Fibroblast of skin of back (primary cell): ENCODE measurements around the gene KCNQ1.

Experiments used
- DNase-seq: peaks from one replicate; pipeline ENCODE4 v3.0.0-alpha.2; 2013

Gene KCNQ1

DNA sequence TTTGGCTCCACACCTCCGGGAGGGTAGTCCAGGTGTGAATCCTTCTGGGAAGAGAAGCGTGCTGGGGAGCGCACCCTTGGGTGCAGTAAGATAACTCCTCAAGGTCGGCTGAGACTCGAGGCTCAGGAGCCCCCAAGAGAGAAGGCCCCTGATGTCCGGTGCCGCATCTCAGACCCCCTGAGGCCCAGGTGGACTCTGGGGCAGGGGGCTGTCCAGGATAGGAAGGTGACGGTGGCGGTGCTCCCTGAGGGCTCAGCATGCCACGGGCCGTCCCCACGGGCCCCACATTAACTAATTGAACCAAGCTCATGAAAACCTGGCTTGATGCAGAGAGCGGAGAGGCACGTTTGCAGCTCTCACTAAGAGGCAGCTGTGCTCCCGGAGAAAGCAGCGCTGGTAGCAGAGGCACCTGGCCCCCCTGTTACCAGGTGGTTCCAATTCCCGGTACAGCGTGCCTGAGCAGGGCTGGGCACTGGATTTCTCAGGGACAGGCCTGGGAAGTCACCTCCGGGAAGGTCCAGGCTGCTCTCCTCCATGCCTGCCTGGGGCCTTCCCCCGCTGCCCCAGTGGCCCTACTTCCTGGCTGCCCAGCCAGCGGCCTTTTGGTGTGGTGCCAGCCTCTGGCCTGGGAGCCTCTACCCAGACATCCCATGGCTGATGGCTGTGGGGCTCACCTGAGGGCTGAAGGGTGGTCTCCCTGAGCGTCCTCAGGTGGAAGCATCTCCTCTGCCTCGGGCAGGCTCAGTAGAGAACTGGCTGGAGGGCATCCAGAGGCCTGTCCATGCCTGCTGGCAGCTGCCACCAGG is 1.1 kb downstream of the KCNQ1 start:
- no peak for DNase-seq

GRCh38 chr11:2446590-2447252 is 1.9 kb downstream of the KCNQ1 start:
- no peak for DNase-seq

GRCh38 chr11:2447253-2447950 is 2.6 kb downstream of the KCNQ1 start:
- DNase-seq = no peak

DNA sequence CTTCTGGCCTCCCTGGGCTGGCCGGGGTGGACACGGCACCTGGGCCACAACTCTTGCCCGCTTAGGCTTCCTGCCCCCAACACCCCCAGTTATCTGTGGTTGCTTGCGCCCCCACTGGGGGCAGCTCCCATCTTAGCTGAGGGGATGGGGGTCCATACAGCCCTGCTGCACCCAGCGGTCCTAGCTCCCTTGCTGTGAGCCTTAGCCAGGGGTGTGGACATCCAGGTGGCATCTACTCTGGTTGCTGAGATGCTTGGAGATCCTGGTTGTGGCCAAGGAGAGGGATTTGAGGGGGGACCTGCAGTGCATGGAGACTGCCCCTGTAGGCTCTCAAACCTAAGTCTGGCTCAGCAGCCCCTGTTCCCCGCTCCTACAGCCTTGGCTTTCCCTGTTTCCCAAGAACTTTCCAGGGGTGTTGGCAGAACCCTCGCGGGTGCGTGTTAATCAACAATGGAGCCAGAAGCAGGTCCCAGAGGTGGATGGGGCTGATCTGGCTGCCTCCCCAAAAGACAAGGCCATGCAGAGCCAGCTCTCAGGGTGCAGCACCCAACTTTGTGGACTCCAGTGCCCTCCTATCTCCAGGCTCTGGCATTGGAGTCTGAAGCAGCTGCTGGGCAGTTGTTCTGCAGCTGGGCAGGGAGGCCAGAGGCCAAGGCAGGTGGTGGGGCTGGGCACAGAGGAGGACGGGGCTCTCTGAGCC is 3.3 kb downstream of the KCNQ1 start:
- DNase-seq = no peak

DNA sequence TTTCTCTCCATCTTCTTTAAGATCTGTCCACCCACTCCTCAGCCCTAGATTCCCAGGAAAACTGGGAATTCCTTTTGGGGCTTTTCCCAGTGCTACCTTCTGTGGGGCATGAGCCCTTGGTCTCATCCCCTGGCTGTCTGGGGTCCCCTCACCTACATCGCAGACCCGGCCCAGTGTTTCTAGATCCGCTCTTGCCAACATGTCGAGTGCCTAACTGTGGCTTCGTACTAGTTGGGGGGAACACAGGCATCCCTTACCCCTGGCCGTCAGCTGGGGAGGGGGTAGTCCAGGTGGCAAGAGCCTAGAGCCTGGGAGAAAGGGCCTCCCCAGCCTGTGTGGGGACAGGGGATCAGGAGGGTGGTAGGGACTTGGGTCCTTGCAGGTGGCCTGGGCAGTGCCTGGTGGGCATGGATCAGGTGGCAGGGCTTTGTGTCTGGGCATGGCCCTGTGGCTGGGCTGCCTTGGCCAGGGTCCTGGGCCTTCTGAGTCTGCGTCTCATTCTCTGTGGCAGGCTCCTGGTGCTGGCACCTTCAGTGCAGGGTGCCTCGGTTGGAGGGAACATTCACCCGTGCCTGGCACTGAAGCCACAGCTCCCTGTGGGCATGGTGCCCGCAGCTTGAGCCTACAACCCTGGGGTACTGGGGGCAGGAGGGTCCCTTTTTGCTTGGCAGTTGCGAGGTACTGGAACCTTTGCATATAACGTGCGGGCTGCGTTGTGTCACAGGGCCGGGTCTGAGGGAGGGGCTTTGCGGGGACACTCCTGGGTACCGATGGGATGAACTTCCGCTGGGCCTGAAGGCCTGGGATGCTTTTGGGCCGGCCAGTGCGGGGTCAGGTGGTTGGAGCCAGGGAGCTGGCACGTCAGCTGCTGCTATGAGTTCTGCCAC is 4.1 kb downstream of the KCNQ1 start:
- DNase-seq = no peak

DNA sequence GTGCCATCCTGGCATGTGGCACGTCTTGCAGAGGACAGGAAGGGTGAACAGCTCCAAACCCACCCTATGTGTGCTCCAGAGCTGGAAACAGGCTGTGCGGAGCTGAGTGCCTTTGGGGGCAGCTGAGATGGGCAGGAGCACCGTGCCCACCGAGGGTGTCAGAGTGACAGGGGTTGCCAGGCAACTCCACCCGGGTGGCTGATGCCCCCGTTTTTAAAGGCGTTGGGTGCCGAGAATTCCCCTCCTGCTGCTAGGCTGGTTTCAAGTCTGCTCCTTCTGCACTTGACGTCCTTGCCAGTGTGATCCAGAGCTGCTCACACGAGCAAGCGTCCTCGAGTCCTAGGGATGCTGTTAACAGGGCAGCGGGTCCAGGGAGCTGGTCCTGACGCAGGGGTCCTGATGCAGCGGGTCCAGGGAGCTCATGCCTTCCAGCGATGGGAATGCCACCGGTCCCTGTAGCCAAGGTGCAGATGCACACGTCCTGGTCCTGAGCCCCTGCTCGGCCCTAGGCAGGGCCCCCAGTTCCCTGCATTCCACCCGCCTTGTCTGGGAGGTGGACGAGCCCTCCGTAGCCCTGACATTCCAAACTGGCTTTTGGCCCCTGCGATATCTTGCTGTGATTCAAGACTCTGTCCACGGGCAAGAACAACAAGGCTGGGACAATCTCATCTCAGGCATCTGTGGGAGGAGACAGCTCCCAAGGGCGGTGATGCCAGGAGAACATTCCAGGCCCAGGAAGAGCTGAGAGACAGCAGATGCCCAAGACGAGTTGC is 4.9 kb downstream of the KCNQ1 start:
- DNase-seq = no peak

GRCh38 chr11:2450321-2451041 is 5.7 kb downstream of the KCNQ1 start:
- no peak for DNase-seq

GRCh38 chr11:2451336-2451735 is 6.5 kb downstream of the KCNQ1 start:
- DNase-seq = no peak

GRCh38 chr11:2451916-2452315 is 7.1 kb downstream of the KCNQ1 start:
- no peak for DNase-seq

DNA sequence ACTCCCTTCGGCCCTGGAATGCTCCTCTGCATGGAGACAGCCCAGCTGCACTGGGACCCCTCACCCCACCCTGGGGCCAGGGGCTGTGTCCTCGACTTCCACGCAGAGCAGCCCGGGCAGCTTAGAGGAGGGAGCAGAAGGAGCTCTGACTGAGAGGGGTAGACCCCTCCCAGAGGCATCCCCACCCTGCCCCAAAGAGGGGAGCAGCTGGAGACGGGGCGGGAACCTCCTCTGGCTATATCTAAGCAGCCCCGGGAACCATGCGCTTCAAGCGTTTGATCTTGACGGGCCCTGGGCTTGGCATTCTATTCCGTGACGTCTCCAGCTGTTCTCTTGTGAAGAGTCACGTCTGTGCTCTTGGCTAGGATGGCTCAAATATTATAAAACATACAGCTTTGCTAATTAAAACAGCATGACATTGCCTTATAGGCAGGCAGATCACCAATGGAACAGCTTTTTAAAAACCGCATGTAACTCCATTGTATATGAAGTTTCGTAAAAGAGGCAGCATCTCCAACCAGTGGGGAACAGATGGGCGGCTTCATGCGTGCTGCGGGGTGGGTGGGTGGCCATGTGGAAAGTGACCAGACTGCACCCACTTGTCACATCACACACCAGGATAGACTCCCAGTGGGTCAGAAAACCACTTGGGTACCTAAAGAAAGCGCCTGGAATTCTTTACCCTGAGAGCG is 7.7 kb downstream of the KCNQ1 start:
- DNase-seq = no peak

- no peak for DNase-seq
These were observed 8.6 kb downstream of the KCNQ1 start for GRCh38 chr11:2453436-2453835.

GRCh38 chr11:2458321-2458720 is 13.5 kb downstream of the KCNQ1 start:
- DNase-seq = no peak

GRCh38 chr11:2459016-2459725 is 14.4 kb downstream of the KCNQ1 start:
- no peak for DNase-seq

DNA sequence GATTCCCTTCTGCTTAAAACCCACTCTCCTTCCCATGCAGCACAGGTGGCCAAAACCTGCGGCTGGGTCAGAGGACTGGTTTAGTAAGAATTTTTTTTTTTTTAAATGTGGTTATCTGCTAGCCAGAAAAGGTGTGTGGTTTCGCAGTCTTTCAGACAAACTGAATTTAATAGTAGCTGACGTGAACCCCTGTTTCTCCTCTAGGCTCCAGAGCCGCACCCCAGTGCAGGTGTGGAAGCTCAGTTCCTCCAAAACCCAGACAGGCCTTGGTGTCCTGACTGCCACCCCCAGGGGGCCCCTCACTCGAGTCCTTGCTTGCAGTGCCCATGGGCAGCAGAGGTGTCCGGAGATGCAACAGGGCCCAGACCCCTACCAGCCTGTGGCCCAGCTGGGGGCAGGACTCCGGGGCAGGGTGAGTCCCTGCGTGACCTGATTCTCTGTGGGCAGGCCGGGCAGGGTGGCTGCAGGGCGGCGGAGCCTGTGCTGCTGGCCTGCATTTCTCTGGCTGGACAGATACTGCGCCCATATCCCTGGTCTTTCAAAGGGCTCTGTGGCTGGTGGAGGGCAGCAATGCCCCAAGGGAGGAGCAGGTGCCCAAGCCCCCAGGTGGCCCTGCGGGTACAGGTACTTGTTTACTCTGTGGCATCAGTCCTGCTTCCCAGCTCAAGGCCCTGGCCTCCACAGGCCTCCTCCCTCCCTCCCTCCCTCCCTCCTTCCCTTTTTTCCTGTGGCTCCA is 15.2 kb downstream of the KCNQ1 start:
- DNase-seq = no peak

GRCh38 chr11:2460540-2461252 is 15.9 kb downstream of the KCNQ1 start:
- no peak for DNase-seq

DNA sequence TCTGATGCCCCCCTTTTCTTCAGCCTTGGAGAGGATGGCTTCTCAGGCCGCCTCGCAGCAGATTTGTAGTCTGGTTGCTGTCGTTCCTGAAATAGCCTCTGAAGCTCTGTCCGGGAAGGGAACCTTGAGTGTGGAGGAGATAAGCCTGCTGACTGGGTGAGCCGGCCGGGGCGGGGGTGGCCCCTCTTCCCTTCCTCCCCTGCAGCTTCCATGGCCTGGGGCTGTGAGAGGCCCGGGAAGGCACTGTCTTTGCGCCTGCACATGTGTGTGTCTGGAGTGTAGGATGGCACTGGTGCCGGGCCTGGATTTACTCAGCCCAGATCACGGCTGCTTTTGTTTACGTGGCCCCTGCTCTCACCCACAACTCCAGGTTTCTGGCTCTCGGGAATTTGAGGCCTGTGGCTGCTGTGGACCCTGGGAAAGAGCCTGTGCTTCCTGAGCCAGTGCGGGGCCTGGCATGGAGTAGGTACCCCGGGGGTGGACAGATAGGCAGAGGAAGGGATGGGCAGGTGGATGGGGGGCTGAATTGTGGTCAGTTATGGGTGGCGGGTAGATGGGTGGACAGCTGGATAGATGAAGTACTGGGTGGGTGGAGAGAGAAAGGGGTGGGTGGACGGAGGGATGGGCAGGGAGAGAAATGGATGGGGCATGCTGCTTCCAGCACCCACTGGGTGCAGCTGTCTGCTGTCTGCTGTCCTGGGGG is 16.6 kb downstream of the KCNQ1 start:
- DNase-seq = no peak

GRCh38 chr11:2461956-2462542 is 17.2 kb downstream of the KCNQ1 start:
- DNase-seq = no peak
